ENCODE measurements around the gene RETSAT.
A peak's percentile ranks its signal among the peaks of the same experiment; 100 is the strongest.
"Not testable (repeated sequence)": the region's sequence is repeated elsewhere in the genome, so short reads cannot be mapped to it uniquely, and the experiment has no call there.

RETSAT gene

GRCh38 chr2:85354286-85355072 lies at the start of gene RETSAT, which contains the start of gene ELMOD3:
RETSAT (minus strand) TSS chr2:85354528; CDS start chr2:85354507, 21 bp downstream.
ELMOD3 (plus strand) TSS chr2:85354769; CDS start chr2:85357199, 2,430 bp downstream.
- DNase-seq = peak; percentile 98 to 99

GRCh38 chr2:85401844-85402243 lies 47.5 kb upstream of the RETSAT start:
- no peak for DNase-seq

- no peak for DNase-seq
These were observed 47.1 kb upstream of the RETSAT start for GRCh38 chr2:85401464-85401805.

GRCh38 chr2:85400541-85401463 lies 46.5 kb upstream of the RETSAT start:
- DNase-seq = no peak

GRCh38 chr2:85400023-85400422 lies 45.7 kb upstream of the RETSAT start:
- DNase-seq = no peak

- DNase-seq = no peak
These were observed 44.8 kb upstream of the RETSAT start for GRCh38 chr2:85399183-85399455.

GRCh38 chr2:85398426-85399182 lies 44.3 kb upstream of the RETSAT start:
- DNase-seq = no peak

- DNase-seq = no peak
These were observed 43.6 kb upstream of the RETSAT start for GRCh38 chr2:85397925-85398331.

GRCh38 chr2:85396531-85397470 lies 42.5 kb upstream of the RETSAT start:
- DNase-seq = no peak

- no peak for DNase-seq
These were observed 41.7 kb upstream of the RETSAT start for GRCh38 chr2:85395912-85396475.

GRCh38 chr2:85394976-85395375 lies 40.6 kb upstream of the RETSAT start:
- no peak for DNase-seq

- no peak for DNase-seq
These were observed 39.9 kb upstream of the RETSAT start for GRCh38 chr2:85394261-85394681.

- DNase-seq = no peak
These were observed 39.5 kb upstream of the RETSAT start for GRCh38 chr2:85393836-85394235.

GRCh38 chr2:85390941-85391669 lies 36.8 kb upstream of the RETSAT start:
- peak; percentile 70 to 72 for DNase-seq

GRCh38 chr2:85388878-85389538 lies 34.7 kb upstream of the RETSAT start:
- no peak for DNase-seq

- no peak for DNase-seq
These were observed 33.4 kb upstream of the RETSAT start for GRCh38 chr2:85387754-85388153.

- DNase-seq = no peak
These were observed 31.4 kb upstream of the RETSAT start for GRCh38 chr2:85385746-85386145.

GRCh38 chr2:85383850-85384249 lies 29.5 kb upstream of the RETSAT start:
- DNase-seq = no peak

GRCh38 chr2:85383151-85383550 lies 28.8 kb upstream of the RETSAT start:
- not testable (repeated sequence) for DNase-seq

GRCh38 chr2:85380048-85380447 lies 25.7 kb upstream of the RETSAT start:
- DNase-seq = no peak

Data from CD4-positive, alpha-beta T cell treated with Interleukin-4 for 1 hour (primary cell).